SKM-1 (cell line): ENCODE results near the gene RAI14.

Experiments
- DNase-seq: peaks from one replicate; lab custom pipeline; 2025; ENCODE audit not compliant: unreplicated experiment; lab: John Stamatoyannopoulos, UW

RAI14 gene

GRCh38 chr5:34844999-34845398 lies 188.9 kb downstream of the RAI14 start:
- no peak for DNase-seq

GRCh38 chr5:34847056-34847455 lies 190.9 kb downstream of the RAI14 start:
- no peak for DNase-seq

- no peak for DNase-seq
Observed at GRCh38 chr5:34847552-34847951, 191.4 kb downstream of the RAI14 start.

- DNase-seq: no peak
Observed at GRCh38 chr5:34848230-34848629, 192.1 kb downstream of the RAI14 start.

GRCh38 chr5:34849253-34849652 lies 193.1 kb downstream of the RAI14 start:
- DNase-seq: no peak

GRCh38 chr5:34854459-34855174 lies 198.5 kb downstream of the RAI14 start:
- DNase-seq: no peak

- DNase-seq: no peak
Observed at GRCh38 chr5:34857161-34857560, 201.0 kb downstream of the RAI14 start.

- no peak for DNase-seq
Observed at GRCh38 chr5:34857894-34858293, 201.8 kb downstream of the RAI14 start.

- DNase-seq: no peak
Observed at GRCh38 chr5:34858790-34859189, 202.7 kb downstream of the RAI14 start.

GRCh38 chr5:34859253-34859652 lies 203.1 kb downstream of the RAI14 start:
- no peak for DNase-seq

- no peak for DNase-seq
Observed at GRCh38 chr5:34863946-34864345, 207.8 kb downstream of the RAI14 start.

- DNase-seq: no peak
Observed at GRCh38 chr5:34865091-34865490, 209.0 kb downstream of the RAI14 start.

GRCh38 chr5:34866989-34867471 lies 210.9 kb downstream of the RAI14 start:
- DNase-seq: no peak

- DNase-seq: no peak
Observed at GRCh38 chr5:34867660-34868059, 211.5 kb downstream of the RAI14 start.

GRCh38 chr5:34868791-34869190 lies 212.7 kb downstream of the RAI14 start:
- no peak for DNase-seq

GRCh38 chr5:34869256-34869655 lies 213.1 kb downstream of the RAI14 start:
- no peak for DNase-seq

GRCh38 chr5:34870382-34870781 lies 214.3 kb downstream of the RAI14 start:
- DNase-seq: no peak

GRCh38 chr5:34876275-34876674 lies 220.1 kb downstream of the RAI14 start:
- DNase-seq: no peak

GRCh38 chr5:34881246-34881645 lies 225.1 kb downstream of the RAI14 start:
- no peak for DNase-seq
